Urothelium cell line (cell line): ENCODE data around the gene FIBIN.
"Not testable (repeated sequence)": the region's sequence is repeated elsewhere in the genome, so short reads cannot be mapped to it uniquely, and the experiment has no call there.

Experiments
- DNase-seq: peaks from one replicate; pipeline ENCODE4 v3.0.0; 2011; ENCODE audit warnings: low spot score, mixed read lengths
- FAIRE-seq: peaks from 2 replicates; lab custom pipeline; 2011; peaks lifted over from hg19 to GRCh38; lab: Jason Lieb, UNC

The FIBIN gene

DNA sequence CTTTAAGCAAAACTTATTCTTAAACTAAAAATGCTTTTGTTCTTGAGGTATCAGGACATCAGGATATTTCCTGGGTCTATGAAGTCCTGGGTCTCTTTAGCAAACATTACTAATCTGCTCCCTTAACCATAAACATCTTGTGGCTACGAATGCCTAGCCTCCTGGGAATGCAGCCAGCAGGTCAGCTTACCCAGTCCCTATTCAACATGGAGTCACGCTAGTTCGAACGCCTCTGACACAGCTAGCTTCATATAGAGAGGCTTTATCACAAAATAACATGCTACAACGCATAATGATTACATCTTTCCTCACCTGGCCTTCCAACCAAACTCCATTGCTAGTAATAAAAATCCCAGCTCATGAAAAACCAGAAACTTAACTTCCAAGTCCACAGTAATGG is 17.5 kb upstream of the FIBIN start:
- FAIRE-seq: no peak
- peak; percentile 11 for DNase-seq

DNA sequence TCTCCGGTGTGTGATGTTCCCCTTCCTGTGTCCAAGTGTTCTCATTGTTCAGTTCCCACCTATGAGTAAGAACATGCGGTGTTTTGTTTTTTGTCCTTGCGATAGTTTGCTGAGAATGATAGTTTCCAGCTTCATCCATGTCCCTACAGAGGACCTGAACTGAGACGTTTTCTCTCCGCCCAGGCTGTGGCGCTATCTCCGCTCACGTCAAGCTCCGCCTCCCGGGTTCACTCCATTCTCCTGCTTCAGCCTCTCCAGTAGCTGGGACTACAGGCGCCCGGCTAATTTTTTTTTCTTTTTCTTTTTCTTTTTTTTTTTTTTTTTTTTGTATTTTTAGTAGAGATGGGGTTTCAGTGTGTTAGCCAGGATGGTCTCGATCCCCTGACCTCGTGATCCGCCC is 16.7 kb upstream of the FIBIN start:
- FAIRE-seq, DNase-seq: not testable (repeated sequence)

DNA sequence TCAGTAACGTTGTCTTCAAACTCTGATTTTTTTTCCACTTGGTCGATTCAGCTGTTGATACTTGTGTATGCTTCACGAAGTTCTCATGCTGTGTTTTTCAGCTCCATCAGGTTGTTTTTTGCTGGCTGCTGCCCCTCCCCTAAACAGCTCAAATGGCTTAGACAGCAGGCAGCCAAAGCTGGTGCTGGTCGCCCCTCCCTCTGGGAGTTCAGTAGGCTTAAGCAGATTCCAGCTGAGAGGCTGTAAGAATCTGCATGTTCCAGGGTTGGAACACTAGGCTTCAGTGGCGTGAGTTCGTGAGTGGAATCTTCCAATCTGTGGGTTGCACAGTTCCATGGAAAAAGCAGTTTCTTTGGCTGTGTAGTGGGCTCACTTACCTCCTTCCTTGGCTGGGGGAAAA is 10.3 kb upstream of the FIBIN start:
- no peak for FAIRE-seq
- no peak for DNase-seq

DNA sequence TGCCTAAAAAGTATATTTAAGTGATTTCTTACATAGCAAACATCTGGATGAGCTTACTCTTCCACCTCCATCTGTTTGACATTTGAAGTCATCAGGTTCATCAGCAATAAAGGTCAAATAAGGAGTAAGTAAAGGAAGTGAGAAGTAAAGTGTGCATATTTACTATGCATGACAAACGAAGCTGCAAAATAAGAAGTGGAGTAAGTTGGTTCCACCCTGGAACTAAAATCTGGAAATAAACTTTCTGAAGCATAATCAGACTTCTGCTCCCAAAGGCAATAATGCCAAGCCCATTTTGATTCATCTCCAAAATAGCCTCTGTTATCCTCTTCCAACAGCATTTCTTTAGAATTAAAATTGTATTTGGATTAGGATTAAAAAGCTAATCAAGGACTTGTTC is 8.4 kb upstream of the FIBIN start:
- DNase-seq: no peak

DNA sequence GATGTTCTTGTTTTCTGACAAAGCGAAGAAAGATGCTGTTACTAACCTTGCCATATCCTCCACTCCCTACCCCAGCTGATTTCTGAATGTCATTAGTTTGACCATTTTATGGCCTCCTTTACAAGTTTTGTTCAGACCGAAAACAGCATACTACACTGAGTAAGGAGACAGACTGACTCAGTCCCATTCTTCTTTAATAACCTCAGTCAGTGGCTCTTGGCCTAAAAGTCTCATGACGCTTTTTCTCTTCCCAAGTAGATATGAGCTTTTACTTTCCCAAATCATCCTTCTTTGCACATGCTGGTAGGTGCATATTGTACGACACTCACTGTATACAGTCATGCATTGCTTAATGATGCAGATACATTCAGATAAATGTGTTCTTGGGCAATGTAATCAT is 8.0 kb upstream of the FIBIN start:
- FAIRE-seq (no peak), DNase-seq (no peak)

More for the DNA sequence above, 8.4 kb upstream of the FIBIN start:
- no peak for FAIRE-seq

DNA sequence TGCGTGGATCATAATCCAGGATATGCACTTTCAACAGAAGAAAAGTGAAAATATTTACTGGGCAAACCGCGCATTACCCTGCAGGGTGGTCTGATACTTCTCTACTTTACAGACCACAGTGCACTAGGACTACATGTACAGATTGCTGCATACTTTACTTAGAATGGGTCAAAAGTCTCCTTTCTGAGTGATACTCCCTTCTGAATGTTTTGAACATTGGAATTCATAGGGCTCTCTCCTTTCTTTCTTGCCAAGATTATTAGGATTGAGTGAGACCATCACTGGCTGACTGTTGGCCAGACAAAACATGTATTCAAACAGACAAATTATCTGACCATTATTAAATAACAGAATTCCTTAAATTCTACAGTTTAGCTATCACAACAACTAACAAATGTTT is 6.6 kb upstream of the FIBIN start:
- FAIRE-seq: no peak

DNA sequence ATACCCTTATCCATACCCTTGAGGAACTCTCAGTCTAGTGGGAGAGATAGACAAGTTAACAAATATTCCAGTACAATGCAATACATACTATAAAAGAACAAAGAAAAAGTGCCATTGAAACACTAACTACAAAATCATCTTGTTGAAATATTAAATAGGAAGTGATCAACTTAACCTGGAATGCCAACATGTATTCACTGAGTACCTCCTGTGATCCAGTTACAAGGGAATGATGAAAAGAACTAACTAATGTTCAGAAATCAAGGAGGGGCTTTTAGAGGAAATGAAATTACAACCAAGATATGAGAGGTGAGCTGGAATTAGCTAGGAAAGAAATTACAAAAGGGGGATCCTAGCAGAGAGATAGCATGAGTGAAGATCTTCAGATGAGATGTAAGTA is 6.2 kb upstream of the FIBIN start:
- FAIRE-seq (no peak), DNase-seq (no peak)

More for the DNA sequence above, 6.6 kb upstream of the FIBIN start:
- DNase-seq: no peak

DNA sequence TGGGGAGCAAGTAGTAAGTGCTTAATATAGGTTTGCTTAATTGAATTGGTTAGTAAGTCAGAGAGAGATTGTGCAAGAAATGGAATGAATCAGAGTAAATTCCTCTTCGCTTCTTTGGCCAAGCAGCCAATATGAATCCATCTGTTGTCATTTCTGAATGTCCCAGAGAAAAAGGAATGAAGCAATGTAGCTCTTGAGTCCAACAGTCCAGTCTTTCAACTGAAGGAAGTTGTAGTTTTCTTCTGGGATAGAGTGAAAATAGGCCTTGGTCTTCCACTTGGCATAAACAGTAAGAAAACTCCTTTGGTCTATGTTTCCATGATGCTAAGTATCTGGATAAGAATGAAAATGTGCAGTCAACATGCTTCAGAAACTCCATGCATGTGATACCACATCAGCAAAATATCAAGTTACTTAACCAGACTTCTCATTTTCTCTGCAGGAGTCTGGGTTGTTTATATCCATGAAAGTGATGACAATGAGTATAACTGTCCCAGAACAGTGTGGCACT is 1.8 kb upstream of the FIBIN start:
- FAIRE-seq: no peak
- DNase-seq: no peak

DNA sequence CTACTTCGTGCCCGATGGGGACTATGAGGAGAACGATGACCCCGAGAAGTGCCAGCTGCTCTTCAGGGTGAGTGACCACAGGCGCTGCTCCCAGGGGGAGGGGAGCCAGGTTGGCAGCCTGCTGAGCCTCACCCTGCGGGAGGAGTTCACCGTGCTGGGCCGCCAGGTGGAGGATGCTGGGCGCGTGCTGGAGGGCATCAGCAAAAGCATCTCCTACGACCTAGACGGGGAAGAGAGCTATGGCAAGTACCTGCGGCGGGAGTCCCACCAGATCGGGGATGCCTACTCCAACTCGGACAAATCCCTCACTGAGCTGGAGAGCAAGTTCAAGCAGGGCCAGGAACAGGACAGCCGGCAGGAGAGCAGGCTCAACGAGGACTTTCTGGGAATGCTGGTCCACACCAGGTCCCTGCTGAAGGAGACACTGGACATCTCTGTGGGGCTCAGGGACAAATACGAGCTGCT is 751 bp downstream of the FIBIN start:
- FAIRE-seq: no peak
- DNase-seq: no peak

DNA sequence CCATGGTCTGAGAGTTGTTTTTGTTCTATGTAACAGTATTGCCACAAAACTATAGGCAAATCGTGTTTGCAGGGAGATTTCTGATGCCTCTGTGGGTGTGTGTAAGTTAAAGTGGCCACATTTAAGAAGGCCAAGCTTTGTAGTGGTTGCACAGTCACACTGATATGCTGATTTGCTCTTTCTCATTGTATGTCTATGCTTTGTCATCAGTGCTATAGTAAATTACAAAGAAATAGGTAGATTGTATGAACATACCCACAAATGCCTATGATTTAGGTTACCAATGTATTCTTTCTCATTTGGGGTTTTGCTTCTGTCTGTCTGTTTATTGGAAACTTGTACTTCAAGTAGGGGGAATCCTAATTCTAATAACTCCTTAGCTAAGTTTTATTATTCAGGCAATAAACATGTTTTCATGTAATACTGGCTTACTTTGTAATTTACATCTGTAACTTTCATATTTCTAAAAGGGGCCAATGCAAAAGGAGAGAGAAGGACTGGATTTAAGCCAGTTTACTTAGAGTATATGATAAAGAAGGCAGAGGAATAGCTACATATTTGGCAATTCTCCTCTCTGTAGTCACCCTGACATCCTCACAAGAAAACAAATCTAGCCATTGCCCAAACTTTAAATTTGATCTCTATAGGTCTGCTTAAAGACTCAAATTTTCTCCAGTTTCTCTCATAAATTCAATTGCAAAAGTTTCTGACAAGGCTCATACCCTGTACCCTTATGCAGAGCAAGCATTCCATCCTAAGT is 2.0 kb downstream of the FIBIN start:
- FAIRE-seq (no peak), DNase-seq (no peak)

DNA sequence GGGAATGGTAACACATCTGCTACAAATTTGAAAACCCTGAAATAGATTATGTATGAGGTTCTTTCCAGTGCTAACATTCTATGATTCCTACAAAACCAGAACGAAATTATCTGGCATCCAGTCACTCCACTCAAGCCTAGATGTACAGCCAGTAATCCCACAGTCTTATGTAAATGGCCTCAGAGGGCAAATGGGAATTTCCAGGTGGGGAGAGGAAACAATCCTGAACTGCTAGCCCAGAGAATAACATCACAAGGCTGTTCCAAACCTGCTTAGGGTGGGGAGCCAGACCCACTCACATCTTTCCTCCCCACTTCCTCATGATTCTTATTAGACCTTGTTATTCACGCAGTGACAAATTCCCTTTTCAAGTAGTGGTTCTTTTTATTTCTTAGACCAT is 3.5 kb downstream of the FIBIN start:
- DNase-seq (no peak), FAIRE-seq (no peak)

DNA sequence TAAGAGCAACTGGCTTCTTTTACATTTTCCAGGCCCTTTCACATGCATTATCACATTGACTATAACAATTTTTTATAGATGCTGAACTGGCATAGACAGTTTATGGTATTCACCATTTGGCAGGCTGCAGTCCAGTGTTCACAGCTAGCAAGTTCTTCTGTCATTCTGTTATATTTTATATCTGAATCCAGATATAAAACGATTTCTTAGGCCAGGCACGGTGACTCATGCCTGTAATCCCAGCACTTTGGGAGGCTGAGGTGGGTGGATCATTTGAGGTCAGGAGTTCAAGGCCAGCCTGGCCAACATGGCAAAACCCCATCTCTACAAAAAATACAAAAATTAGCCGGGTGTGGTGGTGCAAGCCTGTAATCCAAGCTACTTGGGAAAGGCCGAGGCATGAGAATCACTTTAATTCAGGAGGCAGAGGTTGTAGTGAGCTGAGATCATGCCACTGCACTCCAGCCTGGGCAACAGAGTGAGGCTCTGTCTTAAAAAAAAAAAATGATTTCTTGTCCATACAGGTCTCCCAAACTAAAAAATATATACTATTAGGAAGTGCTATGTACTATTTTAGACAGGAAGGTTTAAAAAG is 7.3 kb downstream of the FIBIN start:
- FAIRE-seq, DNase-seq: not testable (repeated sequence)

DNA sequence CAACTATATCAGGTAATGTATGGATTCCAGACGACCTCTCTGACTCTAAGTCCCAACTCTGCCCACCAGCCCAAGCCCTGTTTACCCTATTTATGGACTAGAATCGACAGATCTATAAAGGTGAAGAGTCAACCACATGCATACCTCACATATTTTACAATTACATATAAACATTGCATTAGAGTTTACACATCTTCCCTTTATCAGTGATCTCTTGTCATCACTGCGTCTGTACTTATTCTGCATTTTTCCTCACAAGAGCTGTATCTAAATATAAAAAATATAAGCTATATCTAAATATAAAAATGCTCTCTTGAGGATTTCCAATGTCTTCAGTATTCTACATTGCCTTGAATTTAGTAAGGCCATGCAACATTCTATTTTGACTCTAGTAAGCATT is 8.5 kb downstream of the FIBIN start:
- FAIRE-seq (no peak), DNase-seq (no peak)

DNA sequence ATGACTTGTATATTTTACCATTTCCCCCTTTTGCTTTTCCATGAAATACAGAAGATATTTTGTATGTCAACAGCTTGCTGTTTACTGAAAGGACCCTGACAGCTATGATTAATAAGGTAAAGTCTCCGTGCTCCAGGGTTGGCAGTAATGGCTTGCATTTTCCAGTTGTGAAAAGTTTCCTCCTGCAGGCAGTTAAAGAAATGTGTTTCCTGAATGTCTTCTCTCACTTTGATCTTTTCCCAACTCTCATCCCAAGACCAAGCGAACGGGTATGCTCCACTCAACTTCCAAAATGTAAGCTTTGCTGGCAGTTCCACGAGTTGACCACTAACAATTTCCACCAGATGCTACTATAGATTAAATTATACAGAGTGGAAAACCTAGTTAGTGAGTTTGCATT is 8.9 kb downstream of the FIBIN start:
- no peak for FAIRE-seq
- DNase-seq: no peak

DNA sequence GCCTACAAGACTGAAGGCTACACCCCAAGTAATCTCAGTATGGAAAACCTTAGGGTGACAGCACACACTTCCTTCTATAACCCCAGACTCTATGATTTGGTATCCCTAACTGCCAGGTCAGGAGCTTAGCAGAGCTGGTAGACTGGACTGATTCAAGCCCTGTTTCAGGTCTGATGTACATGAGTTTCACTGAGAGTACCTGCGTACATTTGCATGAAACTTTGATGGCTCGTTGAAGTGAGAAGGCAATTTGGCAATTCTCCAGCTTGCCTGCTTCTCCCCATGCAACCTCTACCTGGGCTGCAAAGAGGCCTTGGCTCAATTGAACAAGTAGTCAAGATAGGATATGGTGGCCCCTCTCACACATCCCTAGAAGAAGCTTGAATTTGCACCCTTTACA is 10.2 kb downstream of the FIBIN start:
- FAIRE-seq (no peak), DNase-seq (no peak)

DNA sequence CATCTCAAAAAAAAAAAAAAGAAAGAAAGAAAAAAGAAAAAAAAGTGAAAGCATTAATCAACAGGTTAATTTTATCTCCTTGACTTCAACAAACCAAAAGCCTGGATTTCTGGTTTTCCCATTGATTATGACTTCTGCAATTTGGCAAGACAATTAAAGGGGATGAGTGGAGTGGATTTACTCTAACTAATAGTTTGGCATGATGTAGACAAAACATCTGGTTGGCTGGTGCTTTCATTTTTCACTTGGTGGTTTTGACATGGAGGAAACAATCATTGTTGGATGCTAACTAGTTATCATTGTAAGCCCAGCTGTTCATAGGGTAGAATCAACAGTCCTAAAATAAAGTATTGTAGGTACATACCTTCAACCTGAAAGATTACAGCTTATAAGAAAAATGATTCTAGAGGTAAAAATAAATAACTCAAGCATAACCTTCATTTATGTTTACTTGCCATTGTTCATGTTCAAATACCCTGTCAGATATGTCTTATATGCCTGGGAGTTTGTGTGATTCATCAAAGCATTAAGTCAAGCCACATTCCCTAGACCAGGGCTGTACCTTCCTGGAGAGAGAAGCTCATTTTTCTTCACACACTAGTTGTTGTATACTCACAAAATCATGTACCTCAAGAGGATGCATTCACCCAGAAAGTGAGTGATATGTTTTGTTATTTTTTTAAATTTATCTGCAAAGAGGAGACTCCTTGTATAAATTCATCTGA is 15.1 kb downstream of the FIBIN start:
- FAIRE-seq (no peak), DNase-seq (no peak)

DNA sequence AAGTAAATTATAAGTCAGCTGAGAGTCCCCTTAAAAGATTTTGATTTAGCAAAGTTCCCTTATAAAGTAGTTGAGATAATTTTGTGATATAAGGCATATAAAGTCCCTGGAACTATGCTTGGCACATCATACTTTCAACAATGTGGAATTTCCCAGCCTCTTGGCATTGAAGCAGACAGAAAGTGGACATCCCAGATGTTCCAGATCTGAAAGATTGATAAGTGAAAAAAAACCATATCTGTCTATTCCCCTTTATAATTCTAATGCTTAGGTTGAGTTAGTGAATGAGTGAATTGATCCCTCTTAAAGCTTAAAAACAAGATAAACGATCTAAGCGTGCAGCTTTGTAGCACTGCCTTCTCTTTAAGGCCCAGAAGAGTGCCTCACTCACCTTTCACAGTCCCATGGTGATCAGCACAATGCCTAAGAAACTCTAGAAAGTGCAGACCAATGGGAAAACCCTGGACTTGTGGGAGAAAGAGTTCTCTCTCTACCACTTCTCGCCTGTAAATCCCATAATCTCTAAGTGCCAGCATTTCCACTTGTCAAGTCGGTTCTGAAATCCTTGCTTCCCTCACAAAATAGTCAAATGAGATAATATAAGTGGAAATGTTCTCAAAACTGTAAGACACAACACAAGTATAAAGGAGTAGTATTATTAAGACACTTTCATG is 17.8 kb downstream of the FIBIN start:
- no peak for FAIRE-seq

DNA sequence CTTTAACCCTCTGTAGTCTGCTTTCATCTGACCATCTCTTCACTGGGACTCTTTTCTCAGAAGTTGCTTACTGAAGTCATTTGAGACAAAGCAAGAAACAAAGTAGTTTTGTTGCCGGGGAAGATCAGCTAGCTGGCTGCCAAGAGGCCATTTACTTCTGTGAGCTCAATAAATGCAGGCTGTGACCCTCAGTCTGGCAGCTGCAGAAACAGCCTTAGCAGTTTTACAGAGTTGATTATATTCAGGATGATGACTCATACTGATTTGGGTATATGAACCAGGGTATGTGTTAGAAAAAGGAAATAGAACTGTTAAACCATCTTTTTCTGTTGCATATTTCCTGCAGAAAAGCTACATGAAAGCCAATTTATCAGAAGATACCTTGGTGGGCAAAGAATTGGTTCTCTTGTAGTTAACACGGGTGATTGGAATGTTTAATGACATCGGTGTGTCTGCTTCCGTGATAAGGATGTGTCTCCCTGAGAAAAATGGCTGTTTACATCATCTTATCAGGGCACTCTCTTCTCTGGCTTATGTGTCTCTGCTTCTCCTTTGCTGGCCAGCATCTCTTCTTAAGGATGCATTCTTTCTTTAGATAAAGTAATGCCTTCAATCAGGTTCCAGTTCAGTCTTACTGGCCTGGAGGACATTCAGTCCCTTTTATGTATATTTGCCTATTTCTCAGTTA is 18.5 kb downstream of the FIBIN start:
- no peak for FAIRE-seq
- DNase-seq: peak; percentile 10

More for the DNA sequence above, 17.8 kb downstream of the FIBIN start:
- DNase-seq: no peak

DNA sequence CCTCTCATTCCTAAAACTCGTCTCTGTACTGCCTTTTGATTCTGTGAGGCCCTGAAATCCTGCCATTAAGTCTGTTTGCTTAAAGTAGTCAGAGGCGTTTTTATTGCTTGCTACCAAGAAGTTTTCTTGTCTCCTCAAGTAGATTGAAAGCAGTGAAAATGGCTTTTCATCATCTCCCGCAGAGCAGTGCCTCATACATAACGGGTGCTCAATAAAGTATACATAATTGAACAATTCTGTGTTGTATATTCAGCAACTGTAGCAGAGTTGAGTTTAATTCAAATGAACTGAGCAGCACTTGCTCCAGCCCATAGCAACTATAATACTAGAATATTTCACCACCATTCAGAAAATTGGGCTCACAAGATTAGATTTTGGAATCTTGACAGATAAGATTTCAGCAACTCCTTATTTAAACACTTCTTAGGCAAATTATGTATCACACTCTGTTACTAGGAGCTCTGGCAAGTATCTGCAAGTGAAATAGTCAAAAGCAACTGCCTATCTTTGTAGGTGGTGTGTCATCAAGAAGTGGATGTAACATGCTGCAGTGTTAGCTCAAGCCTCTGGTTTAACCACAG is 20.0 kb downstream of the FIBIN start:
- DNase-seq (no peak), FAIRE-seq (no peak)

DNA sequence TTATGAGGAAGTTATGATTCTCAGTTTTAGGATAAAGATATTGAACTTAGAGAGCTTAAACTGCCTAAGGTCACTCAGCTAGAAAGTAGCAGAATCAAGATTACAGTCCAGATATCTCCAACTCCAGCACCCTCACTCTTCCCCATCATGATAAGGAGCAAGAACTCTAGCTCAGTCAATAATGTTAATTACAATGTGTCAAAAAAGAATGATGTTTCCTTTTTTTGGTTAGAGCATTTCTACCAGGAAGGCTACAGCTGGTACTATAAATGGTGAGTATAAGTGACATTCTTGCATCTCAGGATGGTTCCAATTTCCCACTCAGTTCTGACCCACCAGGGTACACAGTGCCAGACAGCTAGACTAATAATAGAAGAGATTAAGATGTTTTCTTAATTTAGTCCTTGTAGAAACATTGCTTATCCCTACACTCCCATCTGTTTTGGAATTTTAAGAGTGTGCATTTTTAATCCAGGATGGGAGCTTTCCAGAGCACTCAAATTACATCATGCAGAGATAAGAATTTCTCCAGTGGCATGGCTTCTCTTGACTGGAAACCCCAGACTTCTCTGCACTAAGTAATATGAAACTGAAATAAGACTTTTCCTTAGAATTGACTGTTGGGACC is 25.1 kb downstream of the FIBIN start:
- DNase-seq (no peak), FAIRE-seq (no peak)
